HL-60 (cell line): ENCODE results near the gene ARMC7.

ENCODE experiments used
- DNase-seq, 2 experiments: peaks; one replicate each; pipeline ENCODE4 v3.0.0-alpha.2; 2010 to 2020; ENCODE audit warnings: low read depth in 1 of 2, low spot score in 1 of 2
- H3K27ac ChIP-seq: fragments of 250-450 bp; sonication (Bioruptor Pico); replicated peaks from 2 replicates; pipeline ENCODE4 v1.5.1; 2020; ENCODE audit warnings: mild to moderate bottlenecking, moderate library complexity
- H3K27me3 ChIP-seq: fragments of 250-450 bp; sonication (Bioruptor Pico); 2 replicates; pipeline ENCODE4 v1.5.1; 2021; ENCODE audit warnings: mild to moderate bottlenecking, moderate library complexity; ENCODE audit not compliant: insufficient read depth, poor library complexity, severe bottlenecking
- H3K4me3 ChIP-seq: replicated peaks from 2 replicates; pipeline ENCODE4 v1.5.1; 2011; ENCODE audit warnings: mild to moderate bottlenecking, control low read depth, low read length; ENCODE audit not compliant: insufficient read depth
- CTCF ChIP-seq: IDR thresholded peaks from one replicate; pipeline ENCODE4 v1.5.1; 2011; ENCODE audit warnings: low read length, control low read depth, inconsistent platforms; ENCODE audit not compliant: insufficient read depth
- GABPA ChIP-seq: IDR thresholded peaks from 2 replicates; pipeline ENCODE4 v1.6.1; 2012; ENCODE audit warnings: low read depth
- POLR2AphosphoS5 ChIP-seq: IDR thresholded peaks from 2 replicates; pipeline ENCODE4 v1.6.1; 2012; ENCODE audit warnings: low read depth
- REST ChIP-seq: IDR thresholded peaks from 2 replicates; pipeline ENCODE4 v1.6.1; 2012; ENCODE audit warnings: low read depth; ENCODE audit not compliant: insufficient replicate concordance
- SPI1 ChIP-seq: IDR thresholded peaks from 2 replicates; pipeline ENCODE4 v1.6.1; 2012; ENCODE audit warnings: low read depth, mild to moderate bottlenecking, borderline replicate concordance

Gene ARMC7

GRCh38 chr17:75105126-75106080 is 4.4 kb upstream of the ARMC7 start:
- no peak overlapping the region for H3K4me3 ChIP-seq
- TF ChIP-seq POLR2AphosphoS5 (no peak), REST (no peak), CTCF (peak; percentile 54)
- no peaks in the 10 kb centered on the region for H3K27me3 ChIP-seq
- DNase-seq = peak in 1 of 2 experiments; percentile 55
- H3K27ac ChIP-seq = no peak overlapping the region

GRCh38 chr17:75108193-75108592 is 1.6 kb upstream of the ARMC7 start:
- no peak overlapping the region for H3K27ac ChIP-seq
- H3K4me3 ChIP-seq = no peak overlapping the region
- no peak for DNase-seq
- H3K27me3 ChIP-seq = no peaks in the 10 kb centered on the region
- TF ChIP-seq POLR2AphosphoS5 = no peak
- no peak for TF ChIP-seq CTCF
- TF ChIP-seq SPI1 = no peak
- TF ChIP-seq REST = no peak
- no peak for TF ChIP-seq GABPA

- Histone ChIP-seq H3K27ac (no peak overlapping the region), H3K27me3 (no peaks in the 10 kb centered on the region), H3K4me3 (peak overlapping the region; percentile 76)
- DNase-seq = no peak
- TF ChIP-seq SPI1 (no peak), REST (no peak), POLR2AphosphoS5 (no peak), GABPA (no peak), CTCF (no peak)
These were observed 743 bp upstream of the ARMC7 start for GRCh38 chr17:75109046-75109406.
